Naive thymus-derived CD8-positive, alpha-beta T cell (primary cell): ENCODE data around the gene NAP1L4. TPM values are rescaled to one million over a fixed set of nuclear protein-coding genes. Genes with fewer than 3 reads are reported as not detected.

Experiments
- ATAC-seq, 2 donors: fragments of 150-1000 bp; cut with Tn5 transposase in 1 of 2; sonication (Bioruptor Pico), chemical (Tn5 transposase) in 1 of 2; 1 replicate in 1 of 2; 2 replicates in 1 of 2; pipeline ENCODE4 v1.10.0; 2021; ENCODE audit warnings: mild to moderate bottlenecking in 2 of 2, moderate library complexity in 2 of 2
- POLR2A ChIA-PET: fragments of 350-600 bp; sonication (Branson Sonifier 250); formaldehyde crosslinking; loops from one replicate; lab custom pipeline; 2021; ENCODE audit warnings: antibody characterized with exemption; lab: Charles Lee
- DNase-seq, 10 donors: peaks; one replicate each; pipeline versions ENCODE4 v3.0.0 to v3.0.0-alpha.2; 2020 to 2022
- H3K27ac Mint-ChIP-seq, 10 donors: one replicate each; pipeline ENCODE4 v1.8.0; 2020 to 2022; ENCODE audit warnings: mild to moderate bottlenecking in 10 of 10, mixed read lengths in 10 of 10, moderate library complexity in 4 of 10, inconsistent platforms in 1 of 10
- H3K27me3 Mint-ChIP-seq, 5 donors: one replicate each; pipeline ENCODE4 v1.8.0; 2021 to 2022; ENCODE audit warnings: mixed read lengths in 5 of 5
- H3K36me3 Mint-ChIP-seq, 3 donors: one replicate each; pipeline ENCODE4 v1.8.0; 2020 to 2022; ENCODE audit warnings: mixed read lengths in 3 of 3, mild to moderate bottlenecking in 2 of 3, inconsistent platforms in 1 of 3
- H3K4me1 Mint-ChIP-seq, 4 donors: one replicate each; pipeline ENCODE4 v1.8.0; 2021 to 2022; ENCODE audit warnings: mixed read lengths in 4 of 4
- H3K4me3 Mint-ChIP-seq, 10 donors: one replicate each; pipeline ENCODE4 v1.8.0; 2020 to 2022; ENCODE audit warnings: mild to moderate bottlenecking in 10 of 10, mixed read lengths in 10 of 10, moderate library complexity in 6 of 10, inconsistent platforms in 1 of 10
- H3K9me3 Mint-ChIP-seq, 9 donors: one replicate each; pipeline ENCODE4 v1.8.0; 2020 to 2022; ENCODE audit warnings: mixed read lengths in 9 of 9, mild to moderate bottlenecking in 3 of 9, inconsistent platforms in 1 of 9, moderate library complexity in 1 of 9
- polyA plus RNA-seq, 3 donors: library from polyadenylated mRNA; unstranded; fragments of 300-500 nt; fragmentation: Illumina TruSeq; gene quantifications; one replicate each; pipeline ENCODE4 v1.2.3, GENCODE V29; 2021
- total RNA-seq, 8 experiments: library from RNA in 2 of 8; stranded (reverse) in 2 of 8; gene quantifications; one replicate each; pipeline ENCODE4 v1.2.3 and lab custom pipeline; 2021 to 2026

Gene NAP1L4
- total and polyA plus RNA-seq, 5 experiments from 2014 or later = 169 to 471 (median 207) TPM

GRCh38 chr11:3000032-3000961 lies 8.2 kb upstream of the NAP1L4 start:
- ATAC-seq (no peak), DNase-seq (no peak)
- Mint-ChIP-seq H3K4me3 (no peak overlapping the region), H3K4me1 (peaks cover 8 to 35% (median 18%) of the 10 kb centered on the region in 4 donors), H3K36me3 (peaks cover 0 to 49% (median 22%) of the 10 kb centered on the region in 3 donors), H3K27me3 (no peaks in the 10 kb centered on the region), H3K9me3 (no peaks in the 10 kb centered on the region), H3K27ac (peak overlapping the region in 1 of 10 donors; percentile 7)
- POLR2A ChIA-PET = interaction anchor here (1.7 kb wide), 1 partner anchor 10 kb away, joined by 4 read pairs; no protein-coding TSS in a partner anchor

GRCh38 chr11:2999464-2999998 lies 7.4 kb upstream of the NAP1L4 start:
- POLR2A ChIA-PET = interaction anchor here (0.6 to 14.4 kb wide), 2 partner anchors 12 to 1206 kb away, joined by 4 to 457 read pairs; no protein-coding TSS in a partner anchor
- peaks cover 0 to 44% (median 22%) of the 10 kb centered on the region in 3 donors for H3K36me3 Mint-ChIP-seq
- H3K9me3 Mint-ChIP-seq = no peaks in the 10 kb centered on the region
- H3K4me3 Mint-ChIP-seq = no peak overlapping the region
- peak overlapping the region in 3 of 10 donors; percentile 2 to 53 (median 7) for H3K27ac Mint-ChIP-seq
- peaks cover 6 to 29% (median 15%) of the 10 kb centered on the region in 4 donors for H3K4me1 Mint-ChIP-seq
- no peak for DNase-seq
- no peak for ATAC-seq
- H3K27me3 Mint-ChIP-seq = no peaks in the 10 kb centered on the region

- no peak for ATAC-seq
- Mint-ChIP-seq H3K36me3 (peaks cover 0 to 31% (median 18%) of the 10 kb centered on the region in 3 donors), H3K27ac (peak overlapping the region in 2 of 10 donors; percentile 11 to 44), H3K4me1 (peaks cover 0 to 16% (median 7%) of the 10 kb centered on the region in 4 donors), H3K27me3 (no peaks in the 10 kb centered on the region), H3K9me3 (no peaks in the 10 kb centered on the region), H3K4me3 (no peak overlapping the region)
- POLR2A ChIA-PET = interaction anchor here (0.9 to 14.4 kb wide), 3 partner anchors 9 to 14 kb away, joined by 3 to 457 read pairs (median 10); no protein-coding TSS in a partner anchor
- DNase-seq = no peak
Measured at GRCh38 chr11:2998073-2998850, 6.1 kb upstream of the NAP1L4 start.

- H3K36me3 Mint-ChIP-seq = peaks cover 0 to 23% (median 12%) of the 10 kb centered on the region in 3 donors
- DNase-seq (no peak), ATAC-seq (no peak)
- H3K27ac Mint-ChIP-seq = peak overlapping the region in 3 of 10 donors; percentile 3 to 24 (median 8)
- no peaks in the 10 kb centered on the region for H3K27me3 Mint-ChIP-seq
- no peaks in the 10 kb centered on the region for H3K9me3 Mint-ChIP-seq
- peaks cover 0 to 13% (median 1%) of the 10 kb centered on the region in 4 donors for H3K4me1 Mint-ChIP-seq
- POLR2A ChIA-PET = interaction anchor here (0.9 to 14.4 kb wide), 3 partner anchors 8 to 14 kb away, joined by 3 to 457 read pairs (median 10); no protein-coding TSS in a partner anchor
- no peak overlapping the region for H3K4me3 Mint-ChIP-seq
Measured at GRCh38 chr11:2997406-2997805, 5.3 kb upstream of the NAP1L4 start.

- DNase-seq (no peak), ATAC-seq (no peak)
- Mint-ChIP-seq H3K4me3 (no peak overlapping the region), H3K27me3 (peaks cover 0 to 2% (median 0%) of the 10 kb centered on the region in 5 donors), H3K27ac (no peak overlapping the region), H3K4me1 (peaks cover 0 to 12% (median 3%) of the 10 kb centered on the region in 4 donors), H3K9me3 (no peaks in the 10 kb centered on the region), H3K36me3 (peaks cover 0 to 21% (median 12%) of the 10 kb centered on the region in 3 donors)
- POLR2A ChIA-PET = interaction anchor here (1.7 to 14.4 kb wide), 2 partner anchors 8 to 15 kb away, joined by 10 to 457 read pairs; no protein-coding TSS in a partner anchor
Measured at GRCh38 chr11:2996976-2997375, 4.8 kb upstream of the NAP1L4 start.

GRCh38 chr11:2995893-2996554 lies 3.9 kb upstream of the NAP1L4 start:
- peaks cover 2 to 9% (median 5%) of the 10 kb centered on the region in 4 donors for H3K4me1 Mint-ChIP-seq
- ATAC-seq (no peak), DNase-seq (no peak)
- H3K27ac Mint-ChIP-seq = peak overlapping the region in 2 of 10 donors; percentile 35 to 75
- no peak overlapping the region for H3K4me3 Mint-ChIP-seq
- no peaks in the 10 kb centered on the region for H3K9me3 Mint-ChIP-seq
- H3K36me3 Mint-ChIP-seq = peaks cover 4 to 11% (median 5%) of the 10 kb centered on the region in 3 donors
- POLR2A ChIA-PET = interaction anchor here (14.4 kb wide), 1 partner anchor 16 kb away, joined by 457 read pairs; no protein-coding TSS in a partner anchor
- H3K27me3 Mint-ChIP-seq = peaks cover 0 to 2% (median 0%) of the 10 kb centered on the region in 5 donors

GRCh38 chr11:2995031-2995561 lies 3.0 kb upstream of the NAP1L4 start:
- Mint-ChIP-seq H3K4me3 (no peak overlapping the region), H3K9me3 (no peaks in the 10 kb centered on the region), H3K27me3 (peaks cover 0 to 2% (median 0%) of the 10 kb centered on the region in 5 donors), H3K36me3 (peaks cover 3 to 9% (median 3%) of the 10 kb centered on the region in 3 donors), H3K27ac (peak overlapping the region in 1 of 10 donors; percentile 70), H3K4me1 (peaks cover 9 to 14% (median 12%) of the 10 kb centered on the region in 4 donors)
- POLR2A ChIA-PET = interaction anchor here (0.8 to 14.4 kb wide), 2 partner anchors 14 to 17 kb away, joined by 8 to 457 read pairs; no protein-coding TSS in a partner anchor
- ATAC-seq = no peak
- DNase-seq = no peak

GRCh38 chr11:2994336-2994730 lies 2.2 kb upstream of the NAP1L4 start:
- POLR2A ChIA-PET = interaction anchor here (0.8 to 14.4 kb wide), 2 partner anchors 13 to 18 kb away, joined by 8 to 457 read pairs; no protein-coding TSS in a partner anchor
- Mint-ChIP-seq H3K4me1 (peaks cover 10 to 22% (median 17%) of the 10 kb centered on the region in 4 donors), H3K9me3 (no peaks in the 10 kb centered on the region), H3K27me3 (peaks cover 0 to 2% (median 0%) of the 10 kb centered on the region in 5 donors), H3K36me3 (peaks cover 0 to 9% (median 3%) of the 10 kb centered on the region in 3 donors), H3K4me3 (peak overlapping the region in 7 of 10 donors; percentile 5 to 72 (median 48)), H3K27ac (peak overlapping the region in 5 of 10 donors; percentile 17 to 82 (median 54))
- DNase-seq = no peak
- ATAC-seq = no peak

GRCh38 chr11:2992997-2993325 lies 832 bp upstream of the NAP1L4 start:
- peaks cover 2 to 9% (median 3%) of the 10 kb centered on the region in 3 donors for H3K36me3 Mint-ChIP-seq
- no peak for DNase-seq
- H3K27me3 Mint-ChIP-seq = peaks cover 0 to 2% (median 0%) of the 10 kb centered on the region in 5 donors
- peak overlapping the region; percentile 79 to 99 (median 97) for H3K4me3 Mint-ChIP-seq
- H3K9me3 Mint-ChIP-seq = no peaks in the 10 kb centered on the region
- H3K4me1 Mint-ChIP-seq = peaks cover 17 to 34% (median 25%) of the 10 kb centered on the region in 4 donors
- POLR2A ChIA-PET = interaction anchor here (0.6 to 14.4 kb wide), 6 partner anchors 10 to 64 kb away, joined by 3 to 457 read pairs (median 6); partner anchors contain the start of gene CARS1
- H3K27ac Mint-ChIP-seq = peak overlapping the region in 9 of 10 donors; percentile 80 to 99 (median 97)
- no peak for ATAC-seq

- H3K9me3 Mint-ChIP-seq = no peaks in the 10 kb centered on the region
- H3K27ac Mint-ChIP-seq = peak overlapping the region; percentile 96 to 99 (median 98)
- peaks cover 20 to 48% (median 35%) of the 10 kb centered on the region in 4 donors for H3K4me1 Mint-ChIP-seq
- ATAC-seq = peak; percentile 5 to 37
- peaks cover 0 to 2% (median 0%) of the 10 kb centered on the region in 5 donors for H3K27me3 Mint-ChIP-seq
- peaks cover 4 to 11% (median 9%) of the 10 kb centered on the region in 3 donors for H3K36me3 Mint-ChIP-seq
- DNase-seq = peak in 1 of 10 donors; percentile 19
- H3K4me3 Mint-ChIP-seq = peak overlapping the region; percentile 79 to 100 (median 98)
- POLR2A ChIA-PET = interaction anchor here (0.9 to 14.4 kb wide), 8 partner anchors 10 to 31 kb away, joined by 4 to 457 read pairs (median 9); no protein-coding TSS in a partner anchor
Measured at GRCh38 chr11:2991452-2992233, 486 bp downstream of the NAP1L4 start.
